ENCODE data around the gene E4F1.

E4F1 gene

DNA sequence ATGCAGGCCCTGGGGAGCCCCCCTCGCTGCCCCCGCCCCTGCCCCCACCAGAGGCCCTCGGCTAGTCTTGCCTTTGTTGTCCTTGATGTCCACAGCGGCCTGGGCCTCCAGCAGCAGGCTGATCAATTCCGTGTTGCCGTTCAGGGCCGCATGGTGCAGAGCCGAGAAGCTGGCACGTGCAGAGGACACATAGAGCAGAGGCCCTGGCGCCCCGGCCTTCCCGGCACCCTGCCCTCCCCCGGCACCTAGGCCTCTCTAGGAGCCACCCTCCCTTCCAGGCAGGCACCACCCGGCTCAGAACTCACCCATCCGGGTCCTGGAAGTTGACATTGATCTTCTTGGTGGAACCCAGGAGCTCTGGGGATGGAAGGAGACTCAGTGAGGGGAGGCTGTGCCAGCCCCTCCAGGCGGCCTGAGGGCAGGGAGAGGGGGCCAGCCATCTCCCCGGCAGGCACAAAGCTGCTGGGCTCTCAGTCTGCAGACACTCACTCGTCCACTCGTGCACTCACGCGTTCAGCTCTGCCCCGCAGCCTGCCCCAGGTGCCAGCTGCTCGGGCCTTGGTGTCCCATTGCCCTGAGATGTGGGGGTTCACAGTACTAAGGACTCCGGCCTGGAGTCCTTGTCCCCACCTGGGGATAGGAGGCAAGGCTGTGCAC is 33.3 kb upstream of the E4F1 start:
- DNase-seq (no peak), ATAC-seq (ENCODE audit: insufficient read depth, low read depth) (no peak)
- H4K20me1 ChIP-seq (ENCODE audit: insufficient read depth, low read length): peaks cover 10% of the 10 kb centered on the region
- peaks cover under 1% of the 10 kb centered on the region; the same call in 1 of the 2 replicates for H3K4me1 ChIP-seq (ENCODE audit: insufficient read depth, low read length)
- no peak overlapping the region for H3K4me3 ChIP-seq (ENCODE audit: low read depth in 1 of 2, low read length in 2 of 2)
- no peak overlapping the region for H3K4me2 ChIP-seq (ENCODE audit: insufficient read depth, low read length)
- no peak overlapping the region for H3K9ac ChIP-seq (ENCODE audit: low read depth, low read length)
- H3K36me3 ChIP-seq (ENCODE audit: insufficient read depth, low read length): no peaks in the 10 kb centered on the region
- H3K27me3 ChIP-seq (ENCODE audit: insufficient read depth, low read length, poor library complexity): peaks cover 15% of the 10 kb centered on the region
- no peak overlapping the region for H3K27ac ChIP-seq (ENCODE audit: low read length)
- TF ChIP-seq EZH2 (IDR thresholded peaks at IDR 0.05; ENCODE audit: borderline replicate concordance, low read depth, low read length, severe bottlenecking): no peak
- TF ChIP-seq, protein P1, sequence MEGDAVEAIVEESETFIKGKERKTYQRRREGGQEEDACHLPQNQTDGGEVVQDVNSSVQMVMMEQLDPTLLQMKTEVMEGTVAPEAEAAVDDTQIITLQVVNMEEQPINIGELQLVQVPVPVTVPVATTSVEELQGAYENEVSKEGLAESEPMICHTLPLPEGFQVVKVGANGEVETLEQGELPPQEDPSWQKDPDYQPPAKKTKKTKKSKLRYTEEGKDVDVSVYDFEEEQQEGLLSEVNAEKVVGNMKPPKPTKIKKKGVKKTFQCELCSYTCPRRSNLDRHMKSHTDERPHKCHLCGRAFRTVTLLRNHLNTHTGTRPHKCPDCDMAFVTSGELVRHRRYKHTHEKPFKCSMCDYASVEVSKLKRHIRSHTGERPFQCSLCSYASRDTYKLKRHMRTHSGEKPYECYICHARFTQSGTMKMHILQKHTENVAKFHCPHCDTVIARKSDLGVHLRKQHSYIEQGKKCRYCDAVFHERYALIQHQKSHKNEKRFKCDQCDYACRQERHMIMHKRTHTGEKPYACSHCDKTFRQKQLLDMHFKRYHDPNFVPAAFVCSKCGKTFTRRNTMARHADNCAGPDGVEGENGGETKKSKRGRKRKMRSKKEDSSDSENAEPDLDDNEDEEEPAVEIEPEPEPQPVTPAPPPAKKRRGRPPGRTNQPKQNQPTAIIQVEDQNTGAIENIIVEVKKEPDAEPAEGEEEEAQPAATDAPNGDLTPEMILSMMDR (IDR thresholded peaks at IDR 0.05; ENCODE audit: borderline replicate concordance, extremely low read depth, low read length, poor library complexity, severe bottlenecking): no peak
- H3K79me2 ChIP-seq (ENCODE audit: insufficient read depth, low read length): no peaks in the 10 kb centered on the region
- H2AFZ ChIP-seq (ENCODE audit: low read depth, low read length): no peak overlapping the region
- no peaks in the 10 kb centered on the region for H3K9me3 ChIP-seq (ENCODE audit: insufficient read depth, low read length, severe bottlenecking)

DNA sequence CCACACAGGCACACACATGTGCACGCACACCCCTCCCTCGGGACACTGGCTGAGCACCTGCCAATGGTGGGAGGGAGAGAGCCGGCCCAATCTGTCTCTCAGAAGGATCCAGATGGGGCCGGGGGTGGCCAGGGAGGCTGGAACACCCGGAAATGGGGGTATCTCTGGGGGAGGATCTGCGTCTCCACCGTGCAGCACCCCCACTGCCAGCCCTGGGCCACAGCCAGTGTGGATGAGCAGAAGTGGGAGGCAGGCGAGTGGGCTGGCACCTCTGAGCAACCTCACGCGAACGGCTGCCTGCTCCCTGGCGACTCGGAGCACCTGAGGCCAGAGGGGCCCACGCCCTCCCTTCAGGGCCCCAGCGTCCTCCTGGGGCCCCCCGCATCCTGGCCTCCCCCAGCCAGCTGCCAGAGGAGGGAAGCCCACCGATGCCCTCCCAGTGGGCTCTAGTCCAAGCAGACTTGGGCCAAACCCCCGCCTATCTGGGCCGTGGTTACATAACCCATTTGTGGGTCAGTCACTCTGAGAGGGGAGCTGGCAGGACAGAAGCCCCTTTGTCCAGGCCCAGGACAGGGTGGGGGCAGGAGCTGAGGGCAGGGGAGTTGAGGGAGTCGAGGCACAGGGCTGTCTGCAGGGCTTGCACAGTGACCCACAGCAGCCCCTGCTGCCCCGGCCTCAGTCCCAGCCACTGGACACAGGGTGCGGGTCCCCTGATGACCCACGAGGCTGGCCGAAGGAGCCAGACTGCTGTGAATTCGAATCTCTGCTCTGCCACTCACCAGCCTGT is 32.5 kb upstream of the E4F1 start:
- Histone ChIP-seq H3K36me3 (ENCODE audit: insufficient read depth, low read length) (no peaks in the 10 kb centered on the region), H3K27ac (ENCODE audit: low read length) (no peak overlapping the region), H3K27me3 (ENCODE audit: insufficient read depth, low read length, poor library complexity) (peaks cover 22% of the 10 kb centered on the region), H3K79me2 (ENCODE audit: insufficient read depth, low read length) (no peaks in the 10 kb centered on the region), H4K20me1 (ENCODE audit: insufficient read depth, low read length) (peaks cover 16% of the 10 kb centered on the region), H3K9ac (ENCODE audit: low read depth, low read length) (no peak overlapping the region), H3K4me2 (ENCODE audit: insufficient read depth, low read length) (no peak overlapping the region), H3K9me3 (ENCODE audit: insufficient read depth, low read length, severe bottlenecking) (no peaks in the 10 kb centered on the region), H3K4me1 (ENCODE audit: insufficient read depth, low read length) (peaks cover 8% of the 10 kb centered on the region), H2AFZ (ENCODE audit: low read depth, low read length) (no peak overlapping the region), H3K4me3 (ENCODE audit: low read depth in 1 of 2, low read length in 2 of 2) (no peak overlapping the region)
- DNase-seq: no peak
- no peak for TF ChIP-seq EZH2 (IDR thresholded peaks at IDR 0.05; ENCODE audit: borderline replicate concordance, low read depth, low read length, severe bottlenecking)
- TF ChIP-seq, protein P1 (IDR thresholded peaks at IDR 0.05; ENCODE audit: borderline replicate concordance, extremely low read depth, low read length, poor library complexity, severe bottlenecking): no peak
- no peak for ATAC-seq (ENCODE audit: insufficient read depth, low read depth)

DNA sequence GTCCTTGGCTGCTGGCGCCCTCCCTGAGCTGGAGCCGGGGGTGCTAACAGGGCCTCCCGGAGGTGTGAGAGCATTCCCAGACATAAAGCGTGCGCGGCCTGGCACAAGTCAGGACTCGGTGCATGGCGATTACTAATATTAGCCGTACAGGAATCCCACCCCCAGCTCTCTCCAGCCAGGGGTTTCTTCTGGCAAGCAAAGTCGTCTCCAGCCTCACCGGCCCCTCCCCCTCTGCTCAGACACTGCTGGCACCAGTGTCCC is 32.0 kb upstream of the E4F1 start:
- no peaks in the 10 kb centered on the region for H3K36me3 ChIP-seq (ENCODE audit: insufficient read depth, low read length)
- H2AFZ ChIP-seq (ENCODE audit: low read depth, low read length): no peak overlapping the region
- TF ChIP-seq, protein P1 (IDR thresholded peaks at IDR 0.05; ENCODE audit: borderline replicate concordance, extremely low read depth, low read length, poor library complexity, severe bottlenecking): no peak
- no peak for TF ChIP-seq EZH2 (IDR thresholded peaks at IDR 0.05; ENCODE audit: borderline replicate concordance, low read depth, low read length, severe bottlenecking)
- peaks cover 16% of the 10 kb centered on the region for H4K20me1 ChIP-seq (ENCODE audit: insufficient read depth, low read length)
- no peaks in the 10 kb centered on the region for H3K79me2 ChIP-seq (ENCODE audit: insufficient read depth, low read length)
- H3K27me3 ChIP-seq (ENCODE audit: insufficient read depth, low read length, poor library complexity): peaks cover 27% of the 10 kb centered on the region
- H3K4me3 ChIP-seq (ENCODE audit: low read depth in 1 of 2, low read length in 2 of 2): no peak overlapping the region
- H3K9me3 ChIP-seq (ENCODE audit: insufficient read depth, low read length, severe bottlenecking): no peaks in the 10 kb centered on the region
- DNase-seq: no peak
- ATAC-seq (ENCODE audit: insufficient read depth, low read depth): no peak
- H3K4me1 ChIP-seq (ENCODE audit: insufficient read depth, low read length): peaks cover 12% of the 10 kb centered on the region
- H3K4me2 ChIP-seq (ENCODE audit: insufficient read depth, low read length): no peak overlapping the region
- no peak overlapping the region for H3K9ac ChIP-seq (ENCODE audit: low read depth, low read length)
- no peak overlapping the region for H3K27ac ChIP-seq (ENCODE audit: low read length)
